ENCODE results near the gene DNAJC7.

DNAJC7 gene

DNA sequence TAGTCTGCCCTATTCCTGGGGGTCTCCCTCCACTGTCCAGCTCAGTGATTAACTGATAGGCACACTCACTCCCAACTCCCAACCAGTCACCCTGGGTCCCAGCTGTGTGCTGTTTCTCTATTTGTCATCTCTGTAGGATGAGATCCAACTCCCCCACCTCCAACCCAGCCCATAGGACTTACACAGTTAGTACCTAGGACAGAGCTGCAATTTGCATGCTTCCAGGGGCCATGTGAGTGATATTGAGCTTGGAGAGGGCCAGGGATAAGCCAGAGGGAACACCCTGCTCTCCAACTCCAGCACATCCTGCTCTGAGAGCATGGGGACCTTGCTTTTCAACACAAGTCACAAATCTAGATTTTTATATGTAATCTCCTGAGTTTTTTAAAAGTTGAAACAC, 24.4 kb upstream of the DNAJC7 start:
- DNase-seq (ENCODE audit: low read depth), result no peak
- no peak overlapping the region for H3K4me3 ChIP-seq (ENCODE audit: low read depth, low read length)
- TF ChIP-seq, protein P1, sequence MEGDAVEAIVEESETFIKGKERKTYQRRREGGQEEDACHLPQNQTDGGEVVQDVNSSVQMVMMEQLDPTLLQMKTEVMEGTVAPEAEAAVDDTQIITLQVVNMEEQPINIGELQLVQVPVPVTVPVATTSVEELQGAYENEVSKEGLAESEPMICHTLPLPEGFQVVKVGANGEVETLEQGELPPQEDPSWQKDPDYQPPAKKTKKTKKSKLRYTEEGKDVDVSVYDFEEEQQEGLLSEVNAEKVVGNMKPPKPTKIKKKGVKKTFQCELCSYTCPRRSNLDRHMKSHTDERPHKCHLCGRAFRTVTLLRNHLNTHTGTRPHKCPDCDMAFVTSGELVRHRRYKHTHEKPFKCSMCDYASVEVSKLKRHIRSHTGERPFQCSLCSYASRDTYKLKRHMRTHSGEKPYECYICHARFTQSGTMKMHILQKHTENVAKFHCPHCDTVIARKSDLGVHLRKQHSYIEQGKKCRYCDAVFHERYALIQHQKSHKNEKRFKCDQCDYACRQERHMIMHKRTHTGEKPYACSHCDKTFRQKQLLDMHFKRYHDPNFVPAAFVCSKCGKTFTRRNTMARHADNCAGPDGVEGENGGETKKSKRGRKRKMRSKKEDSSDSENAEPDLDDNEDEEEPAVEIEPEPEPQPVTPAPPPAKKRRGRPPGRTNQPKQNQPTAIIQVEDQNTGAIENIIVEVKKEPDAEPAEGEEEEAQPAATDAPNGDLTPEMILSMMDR (IDR thresholded peaks at IDR 0.05; ENCODE audit: control insufficient read depth, extremely low read depth, insufficient read depth), result no peak

GRCh38 chr17:42040818-42041217, 23.6 kb upstream of the DNAJC7 start:
- DNase-seq (ENCODE audit: low read depth), result no peak
- H3K4me3 ChIP-seq (ENCODE audit: low read depth, low read length), result no peak overlapping the region
- TF ChIP-seq, protein P1 (IDR thresholded peaks at IDR 0.05; ENCODE audit: control insufficient read depth, extremely low read depth, insufficient read depth), result no peak

GRCh38 chr17:42039794-42040763, 22.8 kb upstream of the DNAJC7 start:
- TF ChIP-seq, protein P1 (IDR thresholded peaks at IDR 0.05; ENCODE audit: control insufficient read depth, extremely low read depth, insufficient read depth), result no peak
- no peak for DNase-seq (ENCODE audit: low read depth)
- H3K4me3 ChIP-seq (ENCODE audit: low read depth, low read length), result no peak overlapping the region

- H3K4me3 ChIP-seq (ENCODE audit: low read depth, low read length), result no peak overlapping the region
- DNase-seq (ENCODE audit: low read depth), result no peak
- TF ChIP-seq, protein P1 (IDR thresholded peaks at IDR 0.05; ENCODE audit: control insufficient read depth, extremely low read depth, insufficient read depth), result no peak
Measured at GRCh38 chr17:42038221-42038973, 21.2 kb upstream of the DNAJC7 start.

GRCh38 chr17:42034059-42034458, 16.8 kb upstream of the DNAJC7 start:
- DNase-seq (ENCODE audit: low read depth), result no peak
- no peak overlapping the region for H3K4me3 ChIP-seq (ENCODE audit: low read depth, low read length)
- TF ChIP-seq, protein P1 (IDR thresholded peaks at IDR 0.05; ENCODE audit: control insufficient read depth, extremely low read depth, insufficient read depth), result no peak

DNA sequence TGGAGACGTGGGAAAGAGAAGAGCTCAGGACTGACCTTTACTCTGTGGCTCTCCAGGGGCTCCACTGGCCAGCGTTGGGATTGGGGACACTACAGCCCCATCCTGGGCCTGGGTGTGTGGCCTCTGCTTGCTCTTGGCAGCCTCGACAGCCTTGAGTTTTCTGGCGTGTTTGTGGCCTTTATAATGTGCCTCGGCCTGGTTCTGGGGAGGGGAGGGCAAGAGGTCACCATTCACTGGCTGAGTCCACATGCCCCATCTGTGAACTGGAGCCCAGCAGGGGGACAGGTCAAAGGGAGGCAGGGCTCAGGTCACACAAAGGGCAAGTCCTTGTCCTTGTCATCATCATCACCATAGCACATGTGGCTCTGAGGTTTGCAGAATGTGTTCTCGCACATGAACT, 14.3 kb upstream of the DNAJC7 start:
- TF ChIP-seq, protein P1 (IDR thresholded peaks at IDR 0.05; ENCODE audit: control insufficient read depth, extremely low read depth, insufficient read depth), result no peak
- H3K4me3 ChIP-seq (ENCODE audit: low read depth, low read length), result no peak overlapping the region
- DNase-seq (ENCODE audit: low read depth), result no peak

Data from LNCaP clone FGC (cell line).